ENCODE data around the gene ARHGAP4. TPM values are rescaled to one million over a fixed set of nuclear protein-coding genes. Genes with fewer than 3 reads are reported as not detected.

ARHGAP4 gene
- total RNA-seq, 1 donor from 2014 or later: 3.1 TPM

DNA sequence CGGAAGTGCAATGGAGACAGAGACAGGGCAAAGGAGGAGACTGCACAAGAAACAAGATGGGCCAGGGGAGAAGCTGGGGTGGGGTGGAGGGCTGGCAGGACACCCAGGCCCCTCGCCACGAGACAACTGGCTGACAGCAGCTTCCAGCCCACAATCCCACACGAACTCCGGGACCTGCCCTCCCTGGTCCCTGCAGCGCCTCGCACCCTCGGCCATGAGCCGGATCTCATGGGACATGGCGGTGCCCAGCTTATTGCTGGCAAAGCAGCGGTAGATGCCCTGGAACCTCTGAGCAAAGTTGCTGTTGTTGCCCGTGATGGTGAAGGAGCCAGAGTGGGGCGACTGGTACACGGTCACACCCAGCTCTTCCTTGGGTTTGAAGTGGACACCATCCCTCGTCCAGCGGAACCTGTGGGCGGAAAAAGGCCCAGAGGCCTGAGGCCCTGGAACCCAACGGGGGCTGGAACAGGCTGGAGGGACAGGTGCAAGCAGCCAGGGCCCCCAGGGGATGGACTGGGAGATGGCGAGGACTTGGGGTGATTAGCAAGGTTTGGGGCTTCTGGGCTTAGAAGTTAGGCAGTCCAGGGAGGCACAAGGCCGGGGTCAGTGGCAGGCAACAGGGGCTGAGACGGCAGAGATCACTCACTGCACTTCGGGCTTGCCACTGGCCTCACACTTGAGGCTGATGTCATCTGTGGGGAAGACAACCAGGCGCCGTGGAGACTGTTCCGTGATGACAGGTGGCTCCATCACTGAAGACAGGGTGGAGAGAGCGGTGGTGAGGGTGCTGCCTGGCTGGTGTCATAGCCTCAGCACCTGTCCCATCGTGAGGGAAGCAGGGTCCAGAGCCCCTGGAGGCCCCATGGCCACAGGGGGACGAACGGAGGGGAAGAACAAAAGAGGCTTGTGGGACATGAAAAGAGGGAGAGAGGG lies 53.9 kb downstream of the ARHGAP4 start:
- no peaks in the 10 kb centered on the region for H3K36me3 Mint-ChIP-seq (ENCODE audit: low read depth)
- no peak overlapping the region for H3K27ac Mint-ChIP-seq (ENCODE audit: unreplicated experiment)
- H3K9me3 Mint-ChIP-seq (ENCODE audit: low read depth): peaks cover 5% of the 10 kb centered on the region
- TF ChIP-seq CTCF (IDR thresholded peaks at IDR 0.05): no peak
- no peak overlapping the region for H3K4me3 Mint-ChIP-seq (ENCODE audit: unreplicated experiment)
- no peaks in the 10 kb centered on the region for H3K27me3 Mint-ChIP-seq (ENCODE audit: low read depth)
- peak; percentile 73 for DNase-seq (ENCODE audit: low spot score)
- H3K4me1 Mint-ChIP-seq (ENCODE audit: low read depth): no peaks in the 10 kb centered on the region

GRCh38 chrX:153871451-153871850 lies 54.6 kb downstream of the ARHGAP4 start:
- DNase-seq (ENCODE audit: low spot score): peak; percentile 39
- Mint-ChIP-seq H3K36me3 (ENCODE audit: low read depth) (no peaks in the 10 kb centered on the region), H3K27me3 (ENCODE audit: low read depth) (no peaks in the 10 kb centered on the region), H3K4me3 (ENCODE audit: unreplicated experiment) (no peak overlapping the region), H3K9me3 (ENCODE audit: low read depth) (peaks cover 4% of the 10 kb centered on the region), H3K27ac (ENCODE audit: unreplicated experiment) (no peak overlapping the region), H3K4me1 (ENCODE audit: low read depth) (no peaks in the 10 kb centered on the region)
- TF ChIP-seq CTCF (IDR thresholded peaks at IDR 0.05): no peak

- Mint-ChIP-seq H3K4me1 (ENCODE audit: low read depth) (no peaks in the 10 kb centered on the region), H3K4me3 (ENCODE audit: unreplicated experiment) (no peak overlapping the region), H3K9me3 (ENCODE audit: low read depth) (no peaks in the 10 kb centered on the region), H3K36me3 (ENCODE audit: low read depth) (no peaks in the 10 kb centered on the region), H3K27me3 (ENCODE audit: low read depth) (no peaks in the 10 kb centered on the region), H3K27ac (ENCODE audit: unreplicated experiment) (no peak overlapping the region)
- TF ChIP-seq CTCF (IDR thresholded peaks at IDR 0.05): no peak
- peak; percentile 89 for DNase-seq (ENCODE audit: low spot score)
Measured at GRCh38 chrX:153870791-153871360, 55.2 kb downstream of the ARHGAP4 start.

DNA sequence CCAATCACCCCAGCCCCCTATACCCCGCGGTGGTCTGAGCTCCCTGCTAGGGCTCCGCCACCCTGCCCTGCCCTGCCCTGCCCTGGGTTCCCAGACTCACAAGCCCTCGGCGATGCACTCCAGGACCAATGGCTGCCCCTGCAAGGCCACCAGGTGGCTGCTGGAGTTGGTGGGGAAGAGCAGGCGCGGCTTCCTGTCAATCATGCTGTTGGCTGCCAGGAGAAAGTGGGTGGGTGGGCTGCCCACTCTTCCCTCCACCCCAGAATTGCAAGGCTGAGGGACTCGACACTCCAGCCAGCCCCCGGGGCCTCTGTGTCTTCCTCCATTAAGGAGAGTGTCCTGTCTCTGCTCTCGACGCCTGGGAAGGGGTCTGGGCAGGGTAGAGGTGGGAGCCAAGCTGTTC lies 55.8 kb downstream of the ARHGAP4 start:
- Mint-ChIP-seq H3K9me3 (ENCODE audit: low read depth) (no peaks in the 10 kb centered on the region), H3K36me3 (ENCODE audit: low read depth) (no peaks in the 10 kb centered on the region), H3K27me3 (ENCODE audit: low read depth) (no peaks in the 10 kb centered on the region), H3K4me3 (ENCODE audit: unreplicated experiment) (no peak overlapping the region), H3K27ac (ENCODE audit: unreplicated experiment) (no peak overlapping the region), H3K4me1 (ENCODE audit: low read depth) (no peaks in the 10 kb centered on the region)
- DNase-seq (ENCODE audit: low spot score): peak; percentile 73
- no peak for TF ChIP-seq CTCF (IDR thresholded peaks at IDR 0.05)

- no peak for TF ChIP-seq CTCF (IDR thresholded peaks at IDR 0.05)
- H3K36me3 Mint-ChIP-seq (ENCODE audit: low read depth): no peaks in the 10 kb centered on the region
- DNase-seq (ENCODE audit: low spot score): peak; percentile 89
- no peaks in the 10 kb centered on the region for H3K4me1 Mint-ChIP-seq (ENCODE audit: low read depth)
- no peaks in the 10 kb centered on the region for H3K27me3 Mint-ChIP-seq (ENCODE audit: low read depth)
- no peaks in the 10 kb centered on the region for H3K9me3 Mint-ChIP-seq (ENCODE audit: low read depth)
- no peak overlapping the region for H3K27ac Mint-ChIP-seq (ENCODE audit: unreplicated experiment)
- no peak overlapping the region for H3K4me3 Mint-ChIP-seq (ENCODE audit: unreplicated experiment)
Measured at GRCh38 chrX:153869473-153870287, 56.4 kb downstream of the ARHGAP4 start.

All from chondrocyte (in vitro differentiated cells).